NCI-H1694 (cell line): ENCODE measurements around the gene SLC7A4.
"Not testable (repeated sequence)": the region's sequence is repeated elsewhere in the genome, so short reads cannot be mapped to it uniquely, and the experiment has no call there.

Experiments
- DNase-seq: peaks from one replicate; lab custom pipeline; 2025; lab: John Stamatoyannopoulos, UW

The SLC7A4 gene

GRCh38 chr22:21041937-21042336, 9.6 kb upstream of the SLC7A4 start:
- DNase-seq: no peak

GRCh38 chr22:21039158-21039557, 6.8 kb upstream of the SLC7A4 start:
- DNase-seq: not testable (repeated sequence)

GRCh38 chr22:21038405-21038804, 6.0 kb upstream of the SLC7A4 start:
- no peak for DNase-seq

GRCh38 chr22:21034989-21035388, 2.6 kb upstream of the SLC7A4 start:
- no peak for DNase-seq

- DNase-seq: no peak
Measured at GRCh38 chr22:21033895-21034294, 1.5 kb upstream of the SLC7A4 start.

GRCh38 chr22:21032868-21033688, 717 bp upstream of the SLC7A4 start:
- no peak for DNase-seq

GRCh38 chr22:21031545-21032036, 770 bp downstream of the SLC7A4 start:
- DNase-seq: no peak

GRCh38 chr22:21030621-21031544, 1.5 kb downstream of the SLC7A4 start:
- no peak for DNase-seq

- no peak for DNase-seq
Measured at GRCh38 chr22:21030032-21030431, 2.3 kb downstream of the SLC7A4 start.

GRCh38 chr22:21029486-21030025, 2.8 kb downstream of the SLC7A4 start:
- DNase-seq: no peak

- no peak for DNase-seq
Measured at GRCh38 chr22:21028277-21029251, 3.8 kb downstream of the SLC7A4 start.

GRCh38 chr22:21026783-21027692, 5.3 kb downstream of the SLC7A4 start:
- no peak for DNase-seq

- no peak for DNase-seq
Measured at GRCh38 chr22:21025763-21026755, 6.3 kb downstream of the SLC7A4 start.

- no peak for DNase-seq
Measured at GRCh38 chr22:21025266-21025665, 7.1 kb downstream of the SLC7A4 start.

GRCh38 chr22:21022955-21023614, 9.3 kb downstream of the SLC7A4 start:
- DNase-seq: no peak

GRCh38 chr22:21022507-21022906, 9.9 kb downstream of the SLC7A4 start:
- no peak for DNase-seq

GRCh38 chr22:21020802-21021429, 11.4 kb downstream of the SLC7A4 start:
- no peak for DNase-seq

- DNase-seq: no peak
Measured at GRCh38 chr22:21018314-21018713, 14.0 kb downstream of the SLC7A4 start.
